ENCODE results near the gene KANK4. TPM values are rescaled to one million over a fixed set of nuclear protein-coding genes. Genes with fewer than 3 reads are reported as not detected.

KANK4 gene
- polyA plus RNA-seq, 3 donors, result not detected

GRCh38 chr1:62227496-62227895 lies 91.7 kb downstream of the KANK4 start:
- peaks cover 0 to 3% (median 2%) of the 10 kb centered on the region in 3 donors for H3K27me3 Mint-ChIP-seq (ENCODE audit: low read depth in 3 of 3)
- H3K9ac ChIP-seq (ENCODE audit: insufficient read depth, low read length, poor library complexity, severe bottlenecking), result no peak overlapping the region
- no peak overlapping the region for H3K4me3 ChIP-seq (replicated peaks in 1 of 3; ENCODE audit: low read depth in 2 of 3, low read length in 3 of 3)
- H3K27ac ChIP-seq (ENCODE audit: low read depth in 1 of 2, low read length in 2 of 2), result no peak overlapping the region
- no peaks in the 10 kb centered on the region for H3K9me3 Mint-ChIP-seq
- DNase-seq, result no peak
- 82% methylated on average over 9 of the region's 11 CpGs for WGBS (ENCODE audit: insufficient coverage)
- no peaks in the 10 kb centered on the region for H3K9me3 ChIP-seq (replicated peaks in 1 of 2; ENCODE audit: control insufficient read depth in 1 of 2, insufficient read depth in 1 of 2, low read length in 2 of 2)
- H3K36me3 Mint-ChIP-seq, result no peaks in the 10 kb centered on the region
- peaks cover 0 to 12% of the 10 kb centered on the region in 2 donors for H3K4me1 ChIP-seq (ENCODE audit: control insufficient read depth in 1 of 2, insufficient read depth in 2 of 2, low read length in 2 of 2)
- H3K27ac Mint-ChIP-seq, result no peak overlapping the region
- no peaks in the 10 kb centered on the region for H3K79me2 ChIP-seq (ENCODE audit: insufficient read depth, low read length)
- peaks cover 12% of the 10 kb centered on the region for H3K4me1 Mint-ChIP-seq
- no peaks in the 10 kb centered on the region for H3K27me3 ChIP-seq (ENCODE audit: control insufficient read depth in 2 of 2, insufficient read depth in 2 of 2, low read length in 2 of 2)
- peak overlapping the region; percentile 5 for H2AFZ ChIP-seq (ENCODE audit: insufficient read depth, low read depth, low read length, poor library complexity, severe bottlenecking)
- TF ChIP-seq CTCF (IDR thresholded peaks at IDR 0.05), result no peak
- no peaks in the 10 kb centered on the region for H4K20me1 ChIP-seq (ENCODE audit: insufficient read depth, low read length)
- intact Hi-C loops (cut with micrococcal nuclease), result no loop called here
- no peak overlapping the region for H3K4me2 ChIP-seq (replicated peaks; ENCODE audit: extremely low read depth, low read length, poor library complexity, severe bottlenecking)
- no peak overlapping the region for H3K4me3 Mint-ChIP-seq
- H3K36me3 ChIP-seq (replicated peaks in 1 of 2; ENCODE audit: control insufficient read depth in 1 of 2, insufficient read depth in 2 of 2, low read length in 2 of 2), result no peaks in the 10 kb centered on the region

GRCh38 chr1:62224182-62224581 lies 95.1 kb downstream of the KANK4 start:
- Histone ChIP-seq H4K20me1 (ENCODE audit: insufficient read depth, low read length) (no peaks in the 10 kb centered on the region), H3K4me1 (ENCODE audit: control insufficient read depth in 1 of 2, insufficient read depth in 2 of 2, low read length in 2 of 2) (peaks cover 0 to 9% of the 10 kb centered on the region in 2 donors), H3K36me3 (replicated peaks in 1 of 2; ENCODE audit: control insufficient read depth in 1 of 2, insufficient read depth in 2 of 2, low read length in 2 of 2) (no peaks in the 10 kb centered on the region), H3K9me3 (replicated peaks in 1 of 2; ENCODE audit: control insufficient read depth in 1 of 2, insufficient read depth in 1 of 2, low read length in 2 of 2) (no peaks in the 10 kb centered on the region), H3K27me3 (ENCODE audit: control insufficient read depth in 2 of 2, insufficient read depth in 2 of 2, low read length in 2 of 2) (no peaks in the 10 kb centered on the region), H3K4me2 (replicated peaks; ENCODE audit: extremely low read depth, low read length, poor library complexity, severe bottlenecking) (no peak overlapping the region), H3K79me2 (ENCODE audit: insufficient read depth, low read length) (no peaks in the 10 kb centered on the region), H3K27ac (ENCODE audit: low read depth in 1 of 2, low read length in 2 of 2) (no peak overlapping the region), H3K9ac (ENCODE audit: insufficient read depth, low read length, poor library complexity, severe bottlenecking) (no peak overlapping the region), H2AFZ (ENCODE audit: insufficient read depth, low read depth, low read length, poor library complexity, severe bottlenecking) (no peak overlapping the region), H3K4me3 (replicated peaks in 1 of 3; ENCODE audit: low read depth in 2 of 3, low read length in 3 of 3) (no peak overlapping the region)
- DNase-seq, result no peak
- no peak overlapping the region for H3K4me3 Mint-ChIP-seq
- TF ChIP-seq CTCF (IDR thresholded peaks at IDR 0.05), result no peak
- no peak overlapping the region for H3K27ac Mint-ChIP-seq
- peaks cover 7% of the 10 kb centered on the region for H3K4me1 Mint-ChIP-seq
- H3K9me3 Mint-ChIP-seq, result no peaks in the 10 kb centered on the region
- peaks cover 0 to 5% (median 2%) of the 10 kb centered on the region in 3 donors for H3K27me3 Mint-ChIP-seq (ENCODE audit: low read depth in 3 of 3)
- WGBS (ENCODE audit: insufficient coverage), result no CpG with 5 or more reads among the region's 3 CpGs
- intact Hi-C loops (cut with micrococcal nuclease), result no loop called here
- H3K36me3 Mint-ChIP-seq, result no peaks in the 10 kb centered on the region
